Lower lobe of right lung (tissue), 2 donors: ENCODE data around the gene SORCS2. TPM values are rescaled to one million over a fixed set of nuclear protein-coding genes. Genes with fewer than 3 reads are reported as not detected.

ENCODE experiments used
- ATAC-seq, 2 donors: fragments of 200-7000 bp; cut with Tn5 transposase; one replicate each; pipeline ENCODE4 v1.9.1; 2020 to 2022; ENCODE audit warnings: mild to moderate bottlenecking in 2 of 2, moderate library complexity in 2 of 2
- DNase-seq: peaks from one replicate; pipeline ENCODE4 v3.0.0-alpha.2; 2020
- H3K27ac ChIP-seq: fragments of 200-600 bp; one replicate; pipeline ENCODE4 v1.8.0; 2022
- H3K27me3 ChIP-seq: fragments of 200-600 bp; one replicate; pipeline ENCODE4 v1.8.0; 2022; ENCODE audit warnings: low read depth
- H3K36me3 ChIP-seq: fragments of 200-600 bp; one replicate; pipeline ENCODE4 v1.8.0; 2022; ENCODE audit warnings: mild to moderate bottlenecking
- H3K4me1 ChIP-seq: fragments of 200-600 bp; one replicate; pipeline ENCODE4 v1.8.0; 2022
- H3K4me3 ChIP-seq: fragments of 200-600 bp; one replicate; pipeline ENCODE4 v1.8.0; 2022; ENCODE audit warnings: mild to moderate bottlenecking
- H3K9me3 ChIP-seq: fragments of 200-600 bp; one replicate; pipeline ENCODE4 v1.8.0; 2022
- CTCF ChIP-seq: fragments of 200-600 bp; IDR thresholded peaks from one replicate; pipeline ENCODE4 v1.8.0; 2022; ENCODE audit warnings: antibody characterized with exemption, mild to moderate bottlenecking
- intact Hi-C: fragments of 100-400 bp; cut with DNase I; formaldehyde crosslinking; loops from one replicate; pipeline ENCODE4 v1.11.0; 2022
- total RNA-seq: library from RNA; stranded (reverse); fragmentation: NEBNext Ultra II Directional; extraction: Animal tissue kit (Norgen Biotek cat#: 25700); gene quantifications from one replicate; pipeline ENCODE4 v1.2.1, GENCODE V29; 2021
- donor health status: DM: no; HTN: yes; CAD: no; lungs with severe emphysema.

Gene SORCS2
- total RNA-seq, 1 donor from 2014 or later = 5.8 TPM

GRCh38 chr4:7280926-7281690 lies 88.8 kb downstream of the SORCS2 start:
- DNase-seq (no peak), ATAC-seq (no peak)
- H3K4me3 ChIP-seq = no peak overlapping the region
- no peaks in the 10 kb centered on the region for H3K27me3 ChIP-seq
- intact Hi-C loops = no loop called here
- no peak for TF ChIP-seq CTCF
- no peaks in the 10 kb centered on the region for H3K4me1 ChIP-seq
- H3K9me3 ChIP-seq = no peaks in the 10 kb centered on the region
- no peaks in the 10 kb centered on the region for H3K36me3 ChIP-seq
- H3K27ac ChIP-seq = no peak overlapping the region

GRCh38 chr4:7281691-7282665 lies 89.6 kb downstream of the SORCS2 start:
- ATAC-seq = no peak
- Histone ChIP-seq H3K27ac (no peak overlapping the region), H3K4me3 (no peak overlapping the region), H3K36me3 (no peaks in the 10 kb centered on the region), H3K27me3 (no peaks in the 10 kb centered on the region), H3K4me1 (no peaks in the 10 kb centered on the region), H3K9me3 (no peaks in the 10 kb centered on the region)
- TF ChIP-seq CTCF = no peak
- intact Hi-C loops = no loop called here
- DNase-seq = no peak

GRCh38 chr4:7282786-7283440 lies 90.6 kb downstream of the SORCS2 start:
- no peak for TF ChIP-seq CTCF
- ATAC-seq (no peak), DNase-seq (no peak)
- Histone ChIP-seq H3K36me3 (no peaks in the 10 kb centered on the region), H3K27me3 (no peaks in the 10 kb centered on the region), H3K27ac (no peak overlapping the region), H3K4me1 (no peaks in the 10 kb centered on the region), H3K4me3 (no peak overlapping the region), H3K9me3 (no peaks in the 10 kb centered on the region)
- intact Hi-C loops = no loop called here

- Histone ChIP-seq H3K4me3 (no peak overlapping the region), H3K4me1 (no peaks in the 10 kb centered on the region), H3K36me3 (no peaks in the 10 kb centered on the region), H3K27me3 (no peaks in the 10 kb centered on the region), H3K9me3 (no peaks in the 10 kb centered on the region), H3K27ac (no peak overlapping the region)
- DNase-seq (no peak), ATAC-seq (no peak)
- intact Hi-C loops = no loop called here
- TF ChIP-seq CTCF = no peak
These were observed 93.1 kb downstream of the SORCS2 start for GRCh38 chr4:7285244-7286094.

GRCh38 chr4:7286170-7286569 lies 93.8 kb downstream of the SORCS2 start:
- intact Hi-C loops = no loop called here
- H3K9me3 ChIP-seq = no peaks in the 10 kb centered on the region
- H3K4me3 ChIP-seq = no peak overlapping the region
- DNase-seq (no peak), ATAC-seq (no peak)
- H3K27ac ChIP-seq = no peak overlapping the region
- H3K4me1 ChIP-seq = no peaks in the 10 kb centered on the region
- TF ChIP-seq CTCF = no peak
- H3K36me3 ChIP-seq = no peaks in the 10 kb centered on the region
- no peaks in the 10 kb centered on the region for H3K27me3 ChIP-seq
